GM19328 (cell line): Measurements from ENCODE around the gene LYZL2.
"Not testable (repeated sequence)": the region's sequence is repeated elsewhere in the genome, so short reads cannot be mapped to it uniquely, and the experiment has no call there.

Experiments
- ATAC-seq: cut with Tn5 transposase; IDR thresholded peaks from one replicate; pipeline ENCODE4 v1.9.1; 2021; ENCODE audit warnings: mild to moderate bottlenecking, moderate library complexity; ENCODE audit not compliant: unreplicated experiment

LYZL2 gene

GRCh38 chr10:30629653-30630052 is at the start of gene LYZL2:
Gene LYZL2 (minus strand): TSS chr10:30629753. CDS start chr10:30626915, 2,838 bp downstream.
- ATAC-seq: no peak

- not testable (repeated sequence) for ATAC-seq
Observed at GRCh38 chr10:30677616-30678015, 48.1 kb upstream of the LYZL2 start.

GRCh38 chr10:30677146-30677545 is 47.6 kb upstream of the LYZL2 start:
- ATAC-seq: not testable (repeated sequence)

- no peak for ATAC-seq
Observed at GRCh38 chr10:30675791-30676718, 46.5 kb upstream of the LYZL2 start.

GRCh38 chr10:30674796-30675195 is 45.2 kb upstream of the LYZL2 start:
- ATAC-seq: no peak

- ATAC-seq: not testable (repeated sequence)
Observed at GRCh38 chr10:30673262-30673661, 43.7 kb upstream of the LYZL2 start.

- ATAC-seq: not testable (repeated sequence)
Observed at GRCh38 chr10:30672338-30672737, 42.8 kb upstream of the LYZL2 start.

- ATAC-seq: no peak
Observed at GRCh38 chr10:30671026-30671616, 41.6 kb upstream of the LYZL2 start.

GRCh38 chr10:30667982-30668381 is 38.4 kb upstream of the LYZL2 start:
- not testable (repeated sequence) for ATAC-seq

GRCh38 chr10:30663403-30663802 is 33.9 kb upstream of the LYZL2 start:
- peak; percentile 69 for ATAC-seq

GRCh38 chr10:30662814-30663213 is 33.3 kb upstream of the LYZL2 start:
- ATAC-seq: peak; percentile 23

- not testable (repeated sequence) for ATAC-seq
Observed at GRCh38 chr10:30660314-30660713, 30.8 kb upstream of the LYZL2 start.

GRCh38 chr10:30656233-30656632 is 26.7 kb upstream of the LYZL2 start:
- ATAC-seq: no peak

GRCh38 chr10:30655001-30655400 is 25.4 kb upstream of the LYZL2 start:
- ATAC-seq: not testable (repeated sequence)

GRCh38 chr10:30651470-30652397 is 22.2 kb upstream of the LYZL2 start:
- not testable (repeated sequence) for ATAC-seq

GRCh38 chr10:30647089-30647488 is 17.5 kb upstream of the LYZL2 start:
- no peak for ATAC-seq

GRCh38 chr10:30645340-30645827 is 15.8 kb upstream of the LYZL2 start:
- no peak for ATAC-seq

- not testable (repeated sequence) for ATAC-seq
Observed at GRCh38 chr10:30644408-30644861, 14.9 kb upstream of the LYZL2 start.

- ATAC-seq: not testable (repeated sequence)
Observed at GRCh38 chr10:30643557-30644199, 14.1 kb upstream of the LYZL2 start.

- ATAC-seq: not testable (repeated sequence)
Observed at GRCh38 chr10:30642856-30643255, 13.3 kb upstream of the LYZL2 start.
